ENCODE results near the gene DGKG.

GRCh38 chr3:186258968-186259367 lies 103.1 kb downstream of the DGKG start:
- TF ChIP-seq SP1 (IDR thresholded peaks at IDR 0.05) (no peak), FOXA1 (IDR thresholded peaks at IDR 0.05) (no peak), ELF4 (IDR thresholded peaks at IDR 0.05) (no peak), PKNOX1 (IDR thresholded peaks at IDR 0.05) (no peak)
